Osteoblast (primary cell): ENCODE results near the gene POLR1E. TPM values are rescaled to one million over a fixed set of nuclear protein-coding genes. Genes with fewer than 3 reads are reported as not detected.

Experiments used
- DNase-seq: peaks from one replicate; pipeline ENCODE4 v3.0.0; 2011; ENCODE audit warnings: low spot score, mixed read lengths; ENCODE audit not compliant: insufficient read length; ENCODE audit errors: missing footprints
- H2AFZ ChIP-seq: 2 replicates; pipeline ENCODE4 v1.6.0; 2011; ENCODE audit warnings: mild to moderate bottlenecking, low read length
- H3K27ac ChIP-seq: 2 replicates; pipeline ENCODE4 v1.5.1; 2011; ENCODE audit warnings: mild to moderate bottlenecking, low read depth, low read length, moderate library complexity
- H3K27me3 ChIP-seq: 2 replicates; pipeline ENCODE4 v1.6.0; 2012; ENCODE audit warnings: mild to moderate bottlenecking, control low read depth, inconsistent platforms, low read length, moderate library complexity; ENCODE audit not compliant: insufficient read depth
- H3K36me3 ChIP-seq: 2 replicates; pipeline ENCODE4 v1.5.1; 2011; ENCODE audit warnings: mild to moderate bottlenecking, low read length, control low read depth, moderate library complexity; ENCODE audit not compliant: insufficient read depth
- H3K4me1 ChIP-seq: 2 replicates; pipeline ENCODE4 v1.5.1; 2011; ENCODE audit warnings: mild to moderate bottlenecking, low read length, control low read depth, moderate library complexity; ENCODE audit not compliant: insufficient read depth
- H3K4me2 ChIP-seq: 2 replicates; pipeline ENCODE4 v1.6.0; 2011; ENCODE audit warnings: mild to moderate bottlenecking, low read length; ENCODE audit not compliant: insufficient read depth
- H3K4me3 ChIP-seq: fragments of 200-600 bp; sonication (generic); 3 replicates; pipeline ENCODE4 v1.5.1; 2012; ENCODE audit warnings: mild to moderate bottlenecking, low read length, inconsistent platforms; ENCODE audit not compliant: insufficient read depth
- H3K79me2 ChIP-seq: 2 replicates; pipeline ENCODE4 v1.6.0; 2012; ENCODE audit warnings: mild to moderate bottlenecking, low read length, control low read depth, inconsistent platforms; ENCODE audit not compliant: insufficient read depth
- H3K9me3 ChIP-seq: 2 replicates; pipeline ENCODE4 v1.5.1; 2011; ENCODE audit warnings: low read depth, low read length, control low read depth
- H4K20me1 ChIP-seq: 2 replicates; pipeline ENCODE4 v1.6.0; 2012; ENCODE audit warnings: mild to moderate bottlenecking, low read length, control low read depth; ENCODE audit not compliant: insufficient read depth
- total RNA-seq: library from RNA; depleted of rRNA; stranded (reverse); fragments of >200 nt; gene quantifications from 2 replicates; pipeline ENCODE4 v1.2.3, GENCODE V29; 2012
- TF ChIP-seq, protein P1 (sequence below): IDR thresholded peaks from 2 replicates; pipeline ENCODE4 v1.5.1; 2011; ENCODE audit warnings: mild to moderate bottlenecking, low read depth, low read length, moderate library complexity; ENCODE audit errors: extremely low read depth

The POLR1E gene
- total RNA-seq, 1 donor, result 33.3 TPM

DNA sequence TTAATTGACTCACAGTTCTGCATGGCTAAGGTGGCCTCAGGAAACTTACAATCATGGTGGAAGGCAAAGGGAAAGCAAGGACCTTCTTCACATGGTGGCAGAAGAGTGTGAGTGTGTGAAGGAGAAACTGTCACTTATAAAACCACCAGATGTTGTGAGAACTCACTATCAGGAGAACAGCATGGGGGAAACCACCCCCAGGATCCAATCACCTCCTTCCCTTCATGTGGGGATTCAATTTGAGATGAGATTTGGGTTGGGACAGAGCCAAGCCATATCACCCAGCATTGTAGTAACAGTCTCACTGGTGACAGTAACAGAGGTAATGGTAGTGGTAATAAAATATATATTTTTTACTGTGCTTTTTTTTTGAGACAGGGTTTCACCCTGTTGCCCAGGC, 38.6 kb upstream of the POLR1E start:
- H3K9me3 ChIP-seq, result no peaks in the 10 kb centered on the region
- H3K4me1 ChIP-seq, result no peaks in the 10 kb centered on the region
- H3K27me3 ChIP-seq, result no peaks in the 10 kb centered on the region
- H3K4me2 ChIP-seq, result no peak overlapping the region
- no peak overlapping the region for H3K27ac ChIP-seq
- peaks cover 9% of the 10 kb centered on the region for H3K36me3 ChIP-seq
- H3K79me2 ChIP-seq, result peaks cover 80% of the 10 kb centered on the region
- no peak overlapping the region for H3K4me3 ChIP-seq
- no peak overlapping the region for H2AFZ ChIP-seq
- DNase-seq, result no peak
- TF ChIP-seq, protein P1, sequence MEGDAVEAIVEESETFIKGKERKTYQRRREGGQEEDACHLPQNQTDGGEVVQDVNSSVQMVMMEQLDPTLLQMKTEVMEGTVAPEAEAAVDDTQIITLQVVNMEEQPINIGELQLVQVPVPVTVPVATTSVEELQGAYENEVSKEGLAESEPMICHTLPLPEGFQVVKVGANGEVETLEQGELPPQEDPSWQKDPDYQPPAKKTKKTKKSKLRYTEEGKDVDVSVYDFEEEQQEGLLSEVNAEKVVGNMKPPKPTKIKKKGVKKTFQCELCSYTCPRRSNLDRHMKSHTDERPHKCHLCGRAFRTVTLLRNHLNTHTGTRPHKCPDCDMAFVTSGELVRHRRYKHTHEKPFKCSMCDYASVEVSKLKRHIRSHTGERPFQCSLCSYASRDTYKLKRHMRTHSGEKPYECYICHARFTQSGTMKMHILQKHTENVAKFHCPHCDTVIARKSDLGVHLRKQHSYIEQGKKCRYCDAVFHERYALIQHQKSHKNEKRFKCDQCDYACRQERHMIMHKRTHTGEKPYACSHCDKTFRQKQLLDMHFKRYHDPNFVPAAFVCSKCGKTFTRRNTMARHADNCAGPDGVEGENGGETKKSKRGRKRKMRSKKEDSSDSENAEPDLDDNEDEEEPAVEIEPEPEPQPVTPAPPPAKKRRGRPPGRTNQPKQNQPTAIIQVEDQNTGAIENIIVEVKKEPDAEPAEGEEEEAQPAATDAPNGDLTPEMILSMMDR, result no peak
- H4K20me1 ChIP-seq, result peaks cover 30% of the 10 kb centered on the region

GRCh38 chr9:37449862-37450632, 35.7 kb upstream of the POLR1E start:
- no peak overlapping the region for H2AFZ ChIP-seq
- TF ChIP-seq, protein P1, result no peak
- no peak overlapping the region for H3K4me3 ChIP-seq
- no peak for DNase-seq
- peaks cover 3% of the 10 kb centered on the region for H3K36me3 ChIP-seq
- H4K20me1 ChIP-seq, result peaks cover 43% of the 10 kb centered on the region
- H3K9me3 ChIP-seq, result no peaks in the 10 kb centered on the region
- no peak overlapping the region for H3K4me2 ChIP-seq
- no peaks in the 10 kb centered on the region for H3K4me1 ChIP-seq
- no peak overlapping the region for H3K27ac ChIP-seq
- no peaks in the 10 kb centered on the region for H3K27me3 ChIP-seq
- peaks cover 88% of the 10 kb centered on the region for H3K79me2 ChIP-seq

GRCh38 chr9:37451628-37452027, 34.1 kb upstream of the POLR1E start:
- Histone ChIP-seq H3K27ac (no peak overlapping the region), H2AFZ (no peak overlapping the region), H3K79me2 (peaks cover 90% of the 10 kb centered on the region), H3K27me3 (no peaks in the 10 kb centered on the region), H3K4me2 (no peak overlapping the region), H3K4me1 (no peaks in the 10 kb centered on the region), H4K20me1 (peaks cover 50% of the 10 kb centered on the region), H3K9me3 (no peaks in the 10 kb centered on the region), H3K36me3 (peaks cover 3% of the 10 kb centered on the region), H3K4me3 (no peak overlapping the region)
- no peak for DNase-seq
- TF ChIP-seq, protein P1, result no peak

GRCh38 chr9:37452611-37453010, 33.1 kb upstream of the POLR1E start:
- H3K27me3 ChIP-seq, result no peaks in the 10 kb centered on the region
- TF ChIP-seq, protein P1, result no peak
- no peak overlapping the region for H3K4me2 ChIP-seq
- no peaks in the 10 kb centered on the region for H3K9me3 ChIP-seq
- no peak overlapping the region for H3K4me3 ChIP-seq
- DNase-seq, result no peak
- no peak overlapping the region for H2AFZ ChIP-seq
- peaks cover 58% of the 10 kb centered on the region for H4K20me1 ChIP-seq
- peaks cover 90% of the 10 kb centered on the region for H3K79me2 ChIP-seq
- no peak overlapping the region for H3K27ac ChIP-seq
- H3K36me3 ChIP-seq, result peaks cover 3% of the 10 kb centered on the region
- no peaks in the 10 kb centered on the region for H3K4me1 ChIP-seq
